SJCRH30 (cell line): ENCODE results near the gene JAZF1. TPM values are rescaled to one million over a fixed set of nuclear protein-coding genes. Genes with fewer than 3 reads are reported as not detected.
"Not testable (repeated sequence)": the region's sequence is repeated elsewhere in the genome, so short reads cannot be mapped to it uniquely, and the experiment has no call there.

ENCODE experiments used
- DNase-seq, 2 experiments: peaks; one replicate each; pipeline ENCODE4 v3.0.0-alpha.2; 2015 to 2020
- H3K27ac ChIP-seq: fragments of 250-450 bp; sonication (Bioruptor Pico); 2 replicates; pipeline ENCODE4 v1.5.1; 2020; ENCODE audit warnings: mild to moderate bottlenecking, moderate library complexity
- H3K27me3 ChIP-seq: fragments of 250-450 bp; sonication (Bioruptor Pico); 2 replicates; pipeline ENCODE4 v1.5.1; 2020; ENCODE audit warnings: mild to moderate bottlenecking, moderate library complexity
- H3K36me3 ChIP-seq: fragments of 250-450 bp; sonication (Bioruptor Pico); 2 replicates; pipeline ENCODE4 v1.5.1; 2020; ENCODE audit warnings: mild to moderate bottlenecking, moderate library complexity
- H3K4me1 ChIP-seq: fragments of 250-450 bp; sonication (Bioruptor Pico); 2 replicates; pipeline ENCODE4 v1.5.1; 2020; ENCODE audit warnings: mild to moderate bottlenecking, moderate library complexity
- H3K4me3 ChIP-seq: fragments of 250-450 bp; sonication (Bioruptor Pico); 2 replicates; pipeline ENCODE4 v1.5.1; 2020; ENCODE audit warnings: mild to moderate bottlenecking, moderate library complexity
- H3K9me3 ChIP-seq: fragments of 250-450 bp; sonication (Bioruptor Pico); replicated peaks from 2 replicates; pipeline ENCODE4 v1.5.1; 2020; ENCODE audit warnings: mild to moderate bottlenecking, moderate library complexity
- total RNA-seq: library from RNA; depleted of rRNA; stranded (reverse); fragments of >200 nt; shearing (Covaris generic); gene quantifications from 2 replicates; pipeline ENCODE4 v1.2.3, GENCODE V29; 2014

The JAZF1 gene
- total RNA-seq, 1 experiment from 2014 or later = 10.5 TPM

- DNase-seq, H3K4me3 ChIP-seq, H3K27me3 ChIP-seq, H3K36me3 ChIP-seq, H3K4me1 ChIP-seq, H3K9me3 ChIP-seq, H3K27ac ChIP-seq: not testable (repeated sequence)
Measured at GRCh38 chr7:27856703-27857485, 323.7 kb downstream of the JAZF1 start.

- DNase-seq = no peak
- Histone ChIP-seq H3K9me3 (no peaks in the 10 kb centered on the region; the same call in 1 of the 2 replicates), H3K36me3 (no peaks in the 10 kb centered on the region), H3K27me3 (no peaks in the 10 kb centered on the region), H3K27ac (no peak overlapping the region), H3K4me3 (no peak overlapping the region), H3K4me1 (no peaks in the 10 kb centered on the region)
Measured at GRCh38 chr7:27850531-27850930, 330.1 kb downstream of the JAZF1 start.

- DNase-seq = peak in 1 of 2 experiments; percentile 23
- no peaks in the 10 kb centered on the region for H3K36me3 ChIP-seq
- H3K27ac ChIP-seq = no peak overlapping the region
- H3K27me3 ChIP-seq = no peaks in the 10 kb centered on the region
- no peak overlapping the region for H3K4me3 ChIP-seq
- H3K4me1 ChIP-seq = no peaks in the 10 kb centered on the region
- no peaks in the 10 kb centered on the region for H3K9me3 ChIP-seq
Measured at GRCh38 chr7:27846388-27846787, 334.2 kb downstream of the JAZF1 start.

- Histone ChIP-seq H3K27ac (no peak overlapping the region), H3K4me3 (no peak overlapping the region), H3K27me3 (no peaks in the 10 kb centered on the region), H3K4me1 (no peaks in the 10 kb centered on the region), H3K36me3 (no peaks in the 10 kb centered on the region), H3K9me3 (no peaks in the 10 kb centered on the region)
- no peak for DNase-seq
Measured at GRCh38 chr7:27843584-27844305, 336.9 kb downstream of the JAZF1 start.

- Histone ChIP-seq H3K4me1 (no peaks in the 10 kb centered on the region), H3K36me3 (no peaks in the 10 kb centered on the region), H3K27me3 (no peaks in the 10 kb centered on the region), H3K27ac (no peak overlapping the region), H3K4me3 (no peak overlapping the region), H3K9me3 (no peaks in the 10 kb centered on the region)
- DNase-seq = no peak
Measured at GRCh38 chr7:27842851-27843250, 337.7 kb downstream of the JAZF1 start.

GRCh38 chr7:27842094-27842692, 338.4 kb downstream of the JAZF1 start:
- no peak for DNase-seq
- Histone ChIP-seq H3K27ac (no peak overlapping the region), H3K9me3 (no peaks in the 10 kb centered on the region), H3K27me3 (no peaks in the 10 kb centered on the region), H3K36me3 (no peaks in the 10 kb centered on the region), H3K4me3 (no peak overlapping the region), H3K4me1 (no peaks in the 10 kb centered on the region)

GRCh38 chr7:27840760-27841364, 339.7 kb downstream of the JAZF1 start:
- DNase-seq = no peak
- H3K36me3 ChIP-seq = no peaks in the 10 kb centered on the region
- no peaks in the 10 kb centered on the region for H3K4me1 ChIP-seq
- H3K27ac ChIP-seq = no peak overlapping the region
- no peaks in the 10 kb centered on the region for H3K27me3 ChIP-seq
- no peaks in the 10 kb centered on the region for H3K9me3 ChIP-seq
- H3K4me3 ChIP-seq = no peak overlapping the region

GRCh38 chr7:27840313-27840712, 340.3 kb downstream of the JAZF1 start:
- Histone ChIP-seq H3K4me3 (no peak overlapping the region), H3K27ac (no peak overlapping the region), H3K27me3 (no peaks in the 10 kb centered on the region)

GRCh38 chr7:27839099-27839498, 341.5 kb downstream of the JAZF1 start:
- no peaks in the 10 kb centered on the region for H3K27me3 ChIP-seq
- no peaks in the 10 kb centered on the region for H3K9me3 ChIP-seq
- H3K4me1 ChIP-seq = no peaks in the 10 kb centered on the region
- H3K27ac ChIP-seq = no peak overlapping the region
- H3K4me3 ChIP-seq = no peak overlapping the region
- DNase-seq = no peak
- H3K36me3 ChIP-seq = no peaks in the 10 kb centered on the region

More at GRCh38 chr7:27840313-27840712, 340.3 kb downstream of the JAZF1 start:
- H3K36me3 ChIP-seq = no peaks in the 10 kb centered on the region
- no peaks in the 10 kb centered on the region for H3K9me3 ChIP-seq
- DNase-seq = no peak
- H3K4me1 ChIP-seq = no peaks in the 10 kb centered on the region

- Histone ChIP-seq H3K4me3 (no peak overlapping the region), H3K4me1 (no peaks in the 10 kb centered on the region), H3K36me3 (no peaks in the 10 kb centered on the region), H3K27me3 (no peaks in the 10 kb centered on the region), H3K9me3 (no peaks in the 10 kb centered on the region), H3K27ac (no peak overlapping the region)
- no peak for DNase-seq
Measured at GRCh38 chr7:27836536-27836935, 344.1 kb downstream of the JAZF1 start.

GRCh38 chr7:27835376-27835775, 345.2 kb downstream of the JAZF1 start:
- Histone ChIP-seq H3K4me3 (no peak overlapping the region), H3K36me3 (no peaks in the 10 kb centered on the region), H3K4me1 (peaks cover 7% of the 10 kb centered on the region), H3K9me3 (no peaks in the 10 kb centered on the region), H3K27me3 (no peaks in the 10 kb centered on the region), H3K27ac (no peak overlapping the region)
- DNase-seq = no peak

GRCh38 chr7:27834179-27834921, 346.2 kb downstream of the JAZF1 start:
- no peaks in the 10 kb centered on the region for H3K9me3 ChIP-seq
- no peak for DNase-seq

GRCh38 chr7:27826357-27826756, 354.2 kb downstream of the JAZF1 start:
- Histone ChIP-seq H3K36me3 (no peaks in the 10 kb centered on the region), H3K4me1 (peaks cover 7% of the 10 kb centered on the region), H3K4me3 (no peak overlapping the region), H3K27me3 (no peaks in the 10 kb centered on the region), H3K9me3 (no peaks in the 10 kb centered on the region), H3K27ac (no peak overlapping the region)
- no peak for DNase-seq

More at GRCh38 chr7:27834179-27834921, 346.2 kb downstream of the JAZF1 start:
- H3K4me1 ChIP-seq = peaks cover 7% of the 10 kb centered on the region
- no peaks in the 10 kb centered on the region for H3K36me3 ChIP-seq
- no peak overlapping the region for H3K4me3 ChIP-seq
- H3K27ac ChIP-seq = no peak overlapping the region
- no peaks in the 10 kb centered on the region for H3K27me3 ChIP-seq

GRCh38 chr7:27825891-27826290, 354.7 kb downstream of the JAZF1 start:
- Histone ChIP-seq H3K4me1 (peaks cover 2% of the 10 kb centered on the region; the same call in 1 of the 2 replicates), H3K9me3 (no peaks in the 10 kb centered on the region), H3K36me3 (no peaks in the 10 kb centered on the region), H3K27ac (no peak overlapping the region), H3K27me3 (no peaks in the 10 kb centered on the region), H3K4me3 (no peak overlapping the region)
- no peak for DNase-seq
